Gastrocnemius medialis (tissue), 4 donors: ENCODE measurements around the gene ARHGEF17. TPM values are rescaled to one million over a fixed set of nuclear protein-coding genes. Genes with fewer than 3 reads are reported as not detected.

Source experiments
- ATAC-seq, 2 donors: fragments of 150-250 bp; one replicate each; pipeline ENCODE4 v1.9.1; 2016
- DNase-seq, 2 donors: peaks; one replicate each; pipeline ENCODE4 v3.0.0-alpha.2; 2019
- H3K27ac ChIP-seq, 4 donors: fragments of 200-600 bp; sonication (generic); 1 replicate in 1 of 4; 2 replicates in 3 of 4; pipeline ENCODE4 v1.5.1; 2016 to 2018; ENCODE audit warnings: mild to moderate bottlenecking in 2 of 4, moderate library complexity in 1 of 4
- H3K27me3 ChIP-seq, 3 donors: fragments of 200-600 bp; sonication (generic) in 2 of 3; 1 replicate in 1 of 3; 2 replicates in 2 of 3; pipeline versions ENCODE4 v1.5.1 to v1.6.0; 2016 to 2019; ENCODE audit warnings: mild to moderate bottlenecking in 1 of 3, moderate library complexity in 1 of 3
- H3K36me3 ChIP-seq, 2 donors: fragments of 200-600 bp; sonication (generic) in 1 of 2; one replicate each; pipeline ENCODE4 v1.5.1; 2017 to 2018
- H3K4me1 ChIP-seq, 2 donors: fragments of 200-600 bp; sonication (generic) in 1 of 2; one replicate each; pipeline ENCODE4 v1.5.1; 2016 to 2017; ENCODE audit warnings: mild to moderate bottlenecking in 2 of 2
- H3K4me3 ChIP-seq, 4 donors: fragments of 200-600 bp; sonication (generic) in 3 of 4; 1 replicate in 1 of 4; 2 replicates in 3 of 4; pipeline ENCODE4 v1.5.1; 2016 to 2019; ENCODE audit warnings: mild to moderate bottlenecking in 2 of 4
- H3K9me3 ChIP-seq, 3 donors: fragments of 200-600 bp; sonication (generic) in 2 of 3; 1 replicate in 1 of 3; 2 replicates in 2 of 3; pipeline ENCODE4 v1.5.1; 2016 to 2019
- POLR2A ChIP-seq, 2 donors: fragments of 450-650 bp; IDR thresholded peaks; one replicate each; pipeline ENCODE4 v1.6.1; 2017; ENCODE audit warnings: antibody characterized with exemption in 2 of 2, mild to moderate bottlenecking in 2 of 2, moderate library complexity in 2 of 2
- in situ Hi-C, 4 donors: fragments of 200-750 bp; cut with MboI; loops; one replicate each; pipeline versions ENCODE4 v1.15.0 to v1.8.0; 2017; ENCODE audit warnings: low sequenced_read_pairs in 4 of 4
- intact Hi-C: fragments of 100-400 bp; cut with DNase I; formaldehyde crosslinking; loops from one replicate; pipeline ENCODE4 v1.15.1; 2023; ENCODE audit warnings: low total_unique reads
- total RNA-seq, 4 donors: library from RNA; depleted of rRNA; stranded (reverse); fragments of >200 nt; gene quantifications; one replicate each; pipeline versions ENCODE4 v1.1.0 to v1.2.3, GENCODE V29; 2016
- TF ChIP-seq, protein P1 (sequence below), 5 experiments: fragments of 450-650 bp in 3 of 5; fragments of 200-600 bp in 2 of 5; sonication (generic) in 2 of 5; IDR thresholded peaks in 4 of 5; conservative IDR thresholded peaks in 1 of 5; 1 replicate in 4 of 5; 2 replicates in 1 of 5; pipeline ENCODE4 v1.5.1; 2016 to 2019; ENCODE audit warnings: antibody characterized with exemption in 5 of 5, mild to moderate bottlenecking in 3 of 5, moderate library complexity in 3 of 5

ARHGEF17 gene
- total RNA-seq, 4 donors from 2014 or later, result 8.9 to 16.9 (median 13.9) TPM

DNA sequence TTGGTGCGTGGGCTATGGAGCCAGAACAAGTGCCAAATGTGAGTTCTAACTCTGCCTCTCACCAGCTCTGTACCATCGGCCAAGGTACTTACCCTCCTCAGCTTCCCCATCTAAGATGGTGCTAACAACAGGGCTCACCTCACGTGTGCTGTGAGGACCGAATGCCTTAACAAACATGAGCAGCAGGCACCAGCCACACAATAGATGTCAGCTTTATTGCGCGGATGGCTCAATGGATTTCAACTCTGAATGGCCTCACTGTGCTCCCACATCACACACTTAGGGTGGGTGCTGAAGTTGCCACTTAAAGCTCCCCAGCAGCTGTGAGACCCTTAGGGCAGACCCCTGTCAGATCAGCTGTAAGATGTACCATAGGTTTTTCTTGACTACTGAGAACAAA is 92.2 kb downstream of the ARHGEF17 start:
- intact Hi-C loops, result loop anchor here (5.0 kb wide), 1 partner anchor 262 kb away; no protein-coding TSS in a partner anchor
- Histone ChIP-seq H3K4me3 (no peak overlapping the region), H3K27me3 (no peaks in the 10 kb centered on the region), H3K27ac (peak overlapping the region in 1 of 4 donors; percentile 63), H3K36me3 (peaks cover 0 to 3% of the 10 kb centered on the region in 2 donors), H3K4me1 (peaks cover 22 to 33% of the 10 kb centered on the region in 2 donors), H3K9me3 (no peaks in the 10 kb centered on the region)
- DNase-seq (no peak), ATAC-seq (no peak)
- TF ChIP-seq, protein P1, sequence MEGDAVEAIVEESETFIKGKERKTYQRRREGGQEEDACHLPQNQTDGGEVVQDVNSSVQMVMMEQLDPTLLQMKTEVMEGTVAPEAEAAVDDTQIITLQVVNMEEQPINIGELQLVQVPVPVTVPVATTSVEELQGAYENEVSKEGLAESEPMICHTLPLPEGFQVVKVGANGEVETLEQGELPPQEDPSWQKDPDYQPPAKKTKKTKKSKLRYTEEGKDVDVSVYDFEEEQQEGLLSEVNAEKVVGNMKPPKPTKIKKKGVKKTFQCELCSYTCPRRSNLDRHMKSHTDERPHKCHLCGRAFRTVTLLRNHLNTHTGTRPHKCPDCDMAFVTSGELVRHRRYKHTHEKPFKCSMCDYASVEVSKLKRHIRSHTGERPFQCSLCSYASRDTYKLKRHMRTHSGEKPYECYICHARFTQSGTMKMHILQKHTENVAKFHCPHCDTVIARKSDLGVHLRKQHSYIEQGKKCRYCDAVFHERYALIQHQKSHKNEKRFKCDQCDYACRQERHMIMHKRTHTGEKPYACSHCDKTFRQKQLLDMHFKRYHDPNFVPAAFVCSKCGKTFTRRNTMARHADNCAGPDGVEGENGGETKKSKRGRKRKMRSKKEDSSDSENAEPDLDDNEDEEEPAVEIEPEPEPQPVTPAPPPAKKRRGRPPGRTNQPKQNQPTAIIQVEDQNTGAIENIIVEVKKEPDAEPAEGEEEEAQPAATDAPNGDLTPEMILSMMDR (IDR thresholded peaks at IDR 0.05 in 4 of 5, conservative IDR thresholded peaks at IDR 0.05 in 1 of 5), result no peak
- no peak for TF ChIP-seq POLR2A (IDR thresholded peaks at IDR 0.05)
- in situ Hi-C loops, result loop anchor here in 3 of 4 donors (10.0 kb wide), 1 partner anchor 255 kb away; no protein-coding TSS in a partner anchor

GRCh38 chr11:73401217-73401923 is 93.3 kb downstream of the ARHGEF17 start:
- Histone ChIP-seq H3K27me3 (no peaks in the 10 kb centered on the region), H3K4me1 (peaks cover 16 to 24% of the 10 kb centered on the region in 2 donors), H3K36me3 (no peaks in the 10 kb centered on the region), H3K4me3 (no peak overlapping the region), H3K27ac (peak overlapping the region in 1 of 4 donors; percentile 22), H3K9me3 (no peaks in the 10 kb centered on the region)
- in situ Hi-C loops (loop anchor here in 3 of 4 donors (10.0 kb wide), 1 partner anchor 253 kb away; no protein-coding TSS in a partner anchor), intact Hi-C loops (loop anchor here (5.0 kb wide), 1 partner anchor 261 kb away; no protein-coding TSS in a partner anchor)
- ATAC-seq, result no peak
- no peak for TF ChIP-seq POLR2A (IDR thresholded peaks at IDR 0.05)
- TF ChIP-seq, protein P1 (IDR thresholded peaks at IDR 0.05 in 4 of 5, conservative IDR thresholded peaks at IDR 0.05 in 1 of 5), result no peak
- no peak for DNase-seq

DNA sequence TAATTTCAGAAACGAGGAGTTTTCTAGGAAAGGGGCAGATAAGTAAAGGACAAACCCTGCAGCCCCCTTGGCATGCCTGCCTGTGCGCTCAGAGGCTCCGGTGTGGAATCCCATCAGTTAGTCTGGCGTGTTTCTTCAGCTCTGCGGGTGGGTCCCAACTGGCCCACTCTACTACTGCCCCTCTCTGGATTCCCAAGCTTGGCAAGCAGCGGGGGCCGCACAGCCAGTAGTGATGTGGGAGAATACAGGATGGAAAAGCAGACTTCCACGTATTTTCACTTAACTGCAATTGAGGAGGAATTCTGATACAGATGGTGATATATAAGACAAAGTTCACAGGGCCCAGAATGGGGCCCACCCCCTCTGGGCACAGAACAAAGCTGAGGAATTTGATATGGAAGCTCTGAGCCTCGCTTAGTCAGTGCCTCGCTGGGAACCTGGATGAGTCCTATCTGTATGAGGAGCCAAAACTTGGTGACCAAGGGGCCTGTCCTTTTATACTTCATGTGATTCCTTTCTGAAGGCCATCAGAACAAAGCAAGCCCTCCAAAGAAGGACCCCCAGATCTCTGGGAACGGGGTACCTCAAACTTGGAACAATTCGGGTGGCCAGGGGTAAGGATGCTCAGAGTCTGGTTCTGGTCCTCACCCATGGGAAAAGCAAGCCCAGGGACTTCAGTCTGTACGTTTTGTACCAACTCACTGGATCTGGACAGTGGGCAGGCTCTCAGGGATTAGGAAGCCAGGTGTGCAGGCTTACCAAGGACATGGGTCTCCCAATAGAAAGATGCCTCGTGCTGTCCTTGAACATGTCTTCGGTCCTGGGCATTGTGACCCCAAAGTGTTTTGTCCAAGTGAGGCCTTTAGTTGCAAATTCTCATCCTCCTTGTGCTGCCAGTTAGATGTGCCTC is 94.1 kb downstream of the ARHGEF17 start:
- no peaks in the 10 kb centered on the region for H3K9me3 ChIP-seq
- no peak overlapping the region for H3K4me3 ChIP-seq
- H3K27ac ChIP-seq, result no peak overlapping the region
- DNase-seq (no peak), ATAC-seq (no peak)
- intact Hi-C loops (loop anchor here (5.0 kb wide), 1 partner anchor 260 kb away; no protein-coding TSS in a partner anchor), in situ Hi-C loops (loop anchor here in 3 of 4 donors (10.0 kb wide), 1 partner anchor 253 kb away; no protein-coding TSS in a partner anchor)
- no peak for TF ChIP-seq POLR2A (IDR thresholded peaks at IDR 0.05)
- TF ChIP-seq, protein P1 (IDR thresholded peaks at IDR 0.05 in 4 of 5, conservative IDR thresholded peaks at IDR 0.05 in 1 of 5), result no peak
- no peaks in the 10 kb centered on the region for H3K27me3 ChIP-seq
- no peaks in the 10 kb centered on the region for H3K36me3 ChIP-seq
- H3K4me1 ChIP-seq, result peaks cover 8 to 16% of the 10 kb centered on the region in 2 donors

GRCh38 chr11:73402834-73403185 is 94.7 kb downstream of the ARHGEF17 start:
- Histone ChIP-seq H3K27ac (peak overlapping the region in 1 of 4 donors; percentile 8), H3K27me3 (no peaks in the 10 kb centered on the region), H3K4me3 (no peak overlapping the region), H3K36me3 (peaks cover 0 to under 1% of the 10 kb centered on the region in 2 donors), H3K9me3 (no peaks in the 10 kb centered on the region), H3K4me1 (peaks cover 4 to 10% of the 10 kb centered on the region in 2 donors)
- ATAC-seq (no peak), DNase-seq (no peak)
- in situ Hi-C loops, result loop anchor here in 3 of 4 donors (10.0 kb wide), 1 partner anchor 252 kb away; no protein-coding TSS in a partner anchor
- no peak for TF ChIP-seq POLR2A (IDR thresholded peaks at IDR 0.05)
- TF ChIP-seq, protein P1 (IDR thresholded peaks at IDR 0.05 in 4 of 5, conservative IDR thresholded peaks at IDR 0.05 in 1 of 5), result no peak
- intact Hi-C loops, result loop anchor here (5.0 kb wide), 1 partner anchor 259 kb away; no protein-coding TSS in a partner anchor
